Small intestine (tissue), 7 donors: ENCODE results near the gene MICU1. TPM values are rescaled to one million over a fixed set of nuclear protein-coding genes. Genes with fewer than 3 reads are reported as not detected.
A peak's percentile ranks its signal among the peaks of the same experiment; 100 is the strongest.

ENCODE experiments used
- DNase-seq, 2 donors: peaks; one replicate each; pipeline versions ENCODE4 v3.0.0 to v3.0.0-alpha.2; 2013
- FAIRE-seq: peaks from 2 replicates; lab custom pipeline; 2012; peaks lifted over from hg19 to GRCh38; lab: Jason Lieb, UNC
- H3K27ac ChIP-seq, 3 donors: one replicate each; pipeline ENCODE4 v1.5.1; 2013; ENCODE audit warnings: low read length in 2 of 3, mild to moderate bottlenecking in 2 of 3, control low read depth in 1 of 3, inconsistent platforms in 1 of 3, low read depth in 1 of 3, moderate library complexity in 1 of 3
- H3K27me3 ChIP-seq, 3 donors: one replicate each; pipeline ENCODE4 v1.6.1; 2013; ENCODE audit warnings: low read length in 3 of 3, inconsistent platforms in 1 of 3; ENCODE audit not compliant: control insufficient read depth in 3 of 3, insufficient read depth in 3 of 3
- H3K36me3 ChIP-seq, 3 donors: one replicate each; pipeline ENCODE4 v1.6.1; 2013; ENCODE audit warnings: low read length in 3 of 3, inconsistent platforms in 1 of 3, low read depth in 1 of 3, mild to moderate bottlenecking in 1 of 3, moderate library complexity in 1 of 3; ENCODE audit not compliant: control insufficient read depth in 3 of 3, insufficient read depth in 2 of 3
- H3K4me1 ChIP-seq, 3 donors: one replicate each; pipeline ENCODE4 v1.6.1; 2013; ENCODE audit warnings: low read length in 2 of 3, inconsistent platforms in 1 of 3, low read depth in 1 of 3, mild to moderate bottlenecking in 1 of 3, moderate library complexity in 1 of 3; ENCODE audit not compliant: control insufficient read depth in 3 of 3, insufficient read depth in 2 of 3
- H3K4me3 ChIP-seq, 3 donors: one replicate each; pipeline ENCODE4 v1.5.1; 2013; ENCODE audit warnings: low read length in 3 of 3, control low read depth in 1 of 3, inconsistent platforms in 1 of 3, low read depth in 1 of 3, mild to moderate bottlenecking in 1 of 3, moderate library complexity in 1 of 3
- H3K9me3 ChIP-seq, 2 donors: one replicate each; pipeline ENCODE4 v1.6.1; 2013; ENCODE audit warnings: low read depth in 1 of 2, low read length in 1 of 2; ENCODE audit not compliant: control insufficient read depth in 2 of 2, insufficient read depth in 1 of 2
- WGBS, 3 donors: extraction: QIAGEN DNeasy Blood & Tissue Kit; methylation state at CpG; one replicate each; pipeline ENCODE4 v1.1.7; 2013; 5-methylcytosine and 5-hydroxymethylcytosine counted together
- polyA plus RNA-seq, 4 donors: library from polyadenylated mRNA; stranded (reverse) in 3 of 4; unstranded in 1 of 4; fragments of 200-250 nt in 3 of 4; fragments of 120-200 nt in 1 of 4; gene quantifications; one replicate each; pipeline versions ENCODE4 v1.2.1 to v1.2.3, GENCODE V29; 2013
- donor health status: healthy with polysubstance abuse.
- donor health status: control.
- donor health status: control.
- donor health status: Bipolar disorder and iron deficiency.
- donor health status: healthy.

MICU1 gene
- polyA plus RNA-seq, 4 donors: 32.5 to 64.1 (median 45.1) TPM

DNA sequence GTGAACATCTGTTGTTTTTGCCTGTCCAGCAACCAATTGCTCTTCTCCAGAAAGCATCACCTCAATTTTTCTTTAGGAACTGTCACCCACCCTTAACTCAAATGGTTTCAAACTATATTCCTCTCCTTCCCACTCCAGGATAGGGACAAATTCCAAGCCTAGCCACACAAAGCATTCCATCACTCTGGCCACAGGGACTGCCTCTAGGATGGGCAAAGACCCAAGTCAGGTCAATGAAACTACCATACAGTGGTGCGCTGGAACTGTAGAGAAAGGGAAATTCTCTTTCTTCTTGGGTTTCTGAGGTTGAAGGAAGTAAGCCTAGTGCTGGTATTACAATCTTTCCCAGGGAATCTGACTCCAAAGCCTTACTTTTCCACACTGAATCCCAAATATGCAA is 3.6 kb downstream of the MICU1 start:
- peaks cover 0 to 10% (median 4%) of the 10 kb centered on the region in 3 donors for H3K4me1 ChIP-seq
- no peaks in the 10 kb centered on the region for H3K27me3 ChIP-seq
- no peak overlapping the region for H3K4me3 ChIP-seq
- peaks cover 0 to 2% (median 0%) of the 10 kb centered on the region in 3 donors for H3K36me3 ChIP-seq
- WGBS, 3 donors: 96 to 100% (median 100%) methylated on average over 1 of the region's 1 CpG
- no peaks in the 10 kb centered on the region for H3K9me3 ChIP-seq
- no peak for DNase-seq
- no peak for FAIRE-seq
- H3K27ac ChIP-seq: no peak overlapping the region

DNA sequence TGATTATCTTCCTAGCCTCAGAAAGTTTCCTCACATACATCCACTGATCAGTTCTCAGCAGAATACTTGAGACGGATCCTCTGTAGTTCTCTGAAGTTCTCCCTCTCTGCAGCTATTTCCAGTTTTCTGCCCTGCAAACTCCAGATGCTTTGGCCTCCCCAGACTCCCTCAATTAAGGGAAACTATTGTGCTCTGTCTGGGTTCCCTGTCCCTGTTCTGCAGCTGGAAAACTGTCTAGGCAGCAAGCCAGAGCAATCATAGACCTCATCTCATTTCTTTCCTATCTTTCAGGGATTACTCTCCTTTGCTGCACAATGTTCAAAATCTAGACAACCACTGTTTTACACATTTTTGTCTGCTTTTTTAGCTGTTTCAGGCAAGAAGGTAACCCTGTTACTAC is 9.2 kb downstream of the MICU1 start:
- DNase-seq (no peak), FAIRE-seq (no peak)
- H3K4me1 ChIP-seq: peaks cover 2 to 5% (median 4%) of the 10 kb centered on the region in 3 donors
- H3K36me3 ChIP-seq: peaks cover 0 to 3% (median 0%) of the 10 kb centered on the region in 3 donors
- H3K27me3 ChIP-seq: no peaks in the 10 kb centered on the region
- 75 to 100% (median 86%) methylated on average over 1 of the region's 1 CpG for WGBS, 3 donors
- no peak overlapping the region for H3K27ac ChIP-seq
- no peak overlapping the region for H3K4me3 ChIP-seq
- H3K9me3 ChIP-seq: peaks cover 0 to 10% of the 10 kb centered on the region in 2 donors

DNA sequence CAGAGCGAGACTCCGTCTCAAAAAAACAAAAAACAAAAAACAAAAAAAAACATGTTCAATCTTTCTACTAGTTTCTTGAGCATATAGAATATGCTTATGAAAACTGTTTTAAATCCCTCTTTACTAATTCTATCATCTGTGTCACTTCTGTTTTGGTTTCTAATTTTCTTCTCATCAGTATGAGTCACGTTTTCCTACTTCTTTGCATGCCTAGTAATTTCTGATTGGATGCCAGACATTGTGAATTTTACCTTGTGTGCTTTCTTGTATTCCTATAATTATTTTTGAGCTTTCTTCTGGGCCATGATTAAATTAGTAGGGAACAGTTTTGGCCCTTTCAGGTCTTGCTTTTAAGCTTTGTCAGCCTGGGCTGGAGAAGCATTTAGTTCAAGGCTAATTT is 9.9 kb downstream of the MICU1 start:
- Histone ChIP-seq H3K4me1 (peaks cover 2 to 5% (median 4%) of the 10 kb centered on the region in 3 donors), H3K9me3 (peaks cover 0 to 10% of the 10 kb centered on the region in 2 donors), H3K4me3 (no peak overlapping the region), H3K27me3 (no peaks in the 10 kb centered on the region), H3K36me3 (peaks cover 0 to 3% (median 0%) of the 10 kb centered on the region in 3 donors), H3K27ac (no peak overlapping the region)
- DNase-seq: no peak
- no peak for FAIRE-seq
- WGBS, 3 donors: 78 to 82% (median 80%) methylated on average over 3 of the region's 3 CpGs

DNA sequence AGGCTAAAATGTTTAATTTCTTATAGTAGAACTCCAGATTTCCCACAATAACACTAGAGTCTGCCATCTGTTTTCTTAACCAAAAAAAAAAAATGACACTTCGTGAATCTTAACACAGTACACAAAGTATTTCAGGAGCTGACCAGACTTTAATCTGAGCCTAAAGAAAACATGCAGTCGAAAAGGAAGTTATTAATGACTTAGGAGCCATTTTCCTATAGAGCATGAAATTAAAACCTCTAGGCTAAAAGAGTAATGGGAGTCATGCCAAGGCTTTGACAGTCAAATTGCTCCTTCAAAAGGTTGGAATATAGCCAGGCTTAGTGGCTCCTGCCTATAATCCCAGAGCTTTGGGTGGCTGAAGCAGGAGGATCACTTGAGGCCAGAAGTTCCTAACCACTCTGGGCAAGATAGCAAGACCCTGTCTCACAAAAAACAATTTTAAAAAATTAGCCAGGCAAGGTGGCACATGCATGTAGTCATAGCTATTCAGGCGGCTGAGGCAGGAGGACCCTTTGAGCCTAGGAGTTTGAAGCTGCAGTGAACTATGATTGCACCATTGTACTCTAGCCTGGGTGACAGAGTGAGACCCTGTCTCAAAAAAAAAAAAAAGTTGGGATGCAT is 13.6 kb downstream of the MICU1 start:
- Histone ChIP-seq H3K9me3 (peaks cover 0 to 10% of the 10 kb centered on the region in 2 donors), H3K4me1 (peaks cover 2 to 5% (median 4%) of the 10 kb centered on the region in 3 donors), H3K36me3 (peaks cover 0 to 5% (median 0%) of the 10 kb centered on the region in 3 donors), H3K4me3 (no peak overlapping the region), H3K27ac (no peak overlapping the region), H3K27me3 (no peaks in the 10 kb centered on the region)
- FAIRE-seq: no peak
- 25 to 39% (median 30%) methylated on average over 3 of the region's 3 CpGs for WGBS, 3 donors
- peak in 1 of 2 donors; percentile 53 for DNase-seq

DNA sequence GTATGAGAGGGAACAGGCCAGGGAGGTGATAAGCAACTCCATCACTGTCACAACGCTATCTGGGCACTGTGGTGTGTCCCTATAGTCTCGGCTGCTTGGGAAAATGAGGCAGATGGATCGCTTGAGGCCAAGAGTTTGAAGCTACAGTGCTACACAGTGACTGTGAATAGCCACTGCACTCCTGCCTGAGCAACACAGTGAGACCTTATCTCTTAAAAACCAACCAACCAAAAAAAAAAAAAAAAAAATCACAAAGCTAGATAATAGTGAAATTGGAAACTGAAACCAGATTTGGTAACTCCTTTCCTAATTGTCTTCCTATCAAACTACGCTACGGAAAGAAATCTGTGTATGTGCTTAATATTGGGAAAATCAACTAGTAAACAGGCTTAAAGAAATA is 14.1 kb downstream of the MICU1 start:
- Histone ChIP-seq H3K27me3 (no peaks in the 10 kb centered on the region), H3K4me3 (no peak overlapping the region), H3K4me1 (peaks cover 2 to 5% (median 4%) of the 10 kb centered on the region in 3 donors), H3K9me3 (peaks cover 0 to 10% of the 10 kb centered on the region in 2 donors), H3K36me3 (peaks cover 0 to 5% (median 0%) of the 10 kb centered on the region in 3 donors), H3K27ac (no peak overlapping the region)
- no peak for FAIRE-seq
- 18 to 48% (median 34%) methylated on average over 5 of the region's 5 CpGs for WGBS, 3 donors
- peak in 1 of 2 donors; percentile 26 for DNase-seq

DNA sequence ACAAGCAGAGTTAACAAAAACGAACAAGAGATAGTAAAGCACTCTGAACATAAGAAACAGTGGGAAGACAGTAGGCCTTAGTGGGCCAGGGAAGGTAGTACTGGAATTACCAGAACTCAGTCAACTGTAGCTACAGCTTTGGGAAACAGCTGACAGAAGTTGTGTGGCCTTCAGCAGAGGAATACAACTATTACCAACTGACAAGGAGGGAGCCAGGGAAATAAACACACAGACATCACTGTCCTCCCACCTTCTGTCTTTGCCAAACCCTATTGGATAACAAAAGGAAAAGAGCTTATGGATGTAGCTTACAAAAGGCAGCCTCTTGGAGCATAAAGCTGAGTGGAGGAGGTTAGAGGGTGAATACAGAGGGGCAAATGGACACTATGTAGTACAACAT is 15.4 kb downstream of the MICU1 start:
- Histone ChIP-seq H3K27ac (no peak overlapping the region), H3K27me3 (no peaks in the 10 kb centered on the region), H3K9me3 (peaks cover 0 to 4% of the 10 kb centered on the region in 2 donors), H3K4me3 (no peak overlapping the region), H3K36me3 (peaks cover 0 to 5% (median 0%) of the 10 kb centered on the region in 3 donors), H3K4me1 (peaks cover 2 to 5% (median 4%) of the 10 kb centered on the region in 3 donors)
- 76 to 84% (median 79%) methylated on average over 1 of the region's 1 CpG for WGBS, 3 donors
- DNase-seq (no peak), FAIRE-seq (no peak)

DNA sequence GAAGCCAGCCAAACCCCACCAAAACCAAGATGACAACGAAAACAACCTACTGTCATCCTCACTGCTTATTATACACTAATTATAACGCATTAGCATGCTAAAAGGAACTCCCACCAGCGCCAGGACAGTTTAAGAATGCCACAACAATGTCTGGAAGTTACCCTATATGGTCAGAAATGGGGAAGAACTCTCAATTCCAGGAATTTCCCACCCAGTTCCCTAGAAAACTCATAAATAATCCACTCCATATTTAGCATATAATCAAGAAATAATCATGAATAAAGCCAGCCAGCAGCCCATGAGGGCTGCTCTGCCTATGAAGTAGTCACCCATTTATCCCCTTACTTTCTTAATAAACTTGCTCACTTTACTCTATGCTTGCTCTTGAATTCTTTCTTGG is 20.8 kb downstream of the MICU1 start:
- 67 to 88% (median 86%) methylated on average over 3 of the region's 3 CpGs for WGBS, 3 donors
- H3K36me3 ChIP-seq: peaks cover 0 to 7% (median 2%) of the 10 kb centered on the region in 3 donors
- H3K27me3 ChIP-seq: no peaks in the 10 kb centered on the region
- FAIRE-seq: no peak
- no peak for DNase-seq
- no peaks in the 10 kb centered on the region for H3K4me1 ChIP-seq
- H3K27ac ChIP-seq: no peak overlapping the region
- H3K9me3 ChIP-seq: no peaks in the 10 kb centered on the region
- no peak overlapping the region for H3K4me3 ChIP-seq

DNA sequence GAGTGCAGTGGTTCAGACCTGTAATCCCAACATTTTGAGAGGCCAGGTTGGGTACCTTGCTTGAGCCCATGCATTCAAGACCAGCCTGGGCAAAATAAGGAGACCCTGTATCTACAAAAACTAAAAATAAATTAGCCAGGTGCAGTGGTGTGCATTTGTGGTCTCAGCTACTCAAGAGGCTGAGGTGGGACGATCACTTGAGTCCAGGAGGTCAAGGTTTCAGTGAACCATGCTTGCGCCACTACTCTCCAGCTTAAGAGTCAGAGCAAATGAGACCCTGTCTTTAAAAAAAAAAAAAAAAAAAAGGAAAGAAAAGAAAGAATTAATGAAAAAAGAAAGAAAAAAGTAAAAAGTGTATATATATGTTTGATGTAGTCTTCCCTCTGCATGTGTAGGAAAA is 24.7 kb downstream of the MICU1 start:
- WGBS, 3 donors: 85 to 93% (median 88%) methylated on average over 2 of the region's 2 CpGs
- Histone ChIP-seq H3K27ac (no peak overlapping the region), H3K4me1 (no peaks in the 10 kb centered on the region), H3K36me3 (peaks cover 0 to 5% (median 2%) of the 10 kb centered on the region in 3 donors), H3K4me3 (no peak overlapping the region), H3K27me3 (no peaks in the 10 kb centered on the region), H3K9me3 (no peaks in the 10 kb centered on the region)
- DNase-seq: no peak
- no peak for FAIRE-seq
